GM18951 (cell line): ENCODE results near the gene COL21A1.

Experiments used
- POLR2A ChIP-seq: IDR thresholded peaks from 4 replicates; pipeline ENCODE4 v1.6.1; 2011; ENCODE audit warnings: mild to moderate bottlenecking; ENCODE audit not compliant: insufficient read length, insufficient read depth; ENCODE audit errors: extremely low read depth
- in situ Hi-C: fragments of 300-500 bp; cut with MboI; formaldehyde crosslinking; loops from one replicate; pipeline ENCODE4 v1.12.0; 2022; ENCODE audit warnings: low sequenced_read_pairs, mixed read lengths, inconsistent platforms; ENCODE audit not compliant: unreplicated experiment

COL21A1 gene

GRCh38 chr6:56058636-56059035 is 188.7 kb downstream of the COL21A1 start:
- TF ChIP-seq POLR2A = no peak
- in situ Hi-C loops = no loop called here

- TF ChIP-seq POLR2A = no peak
- in situ Hi-C loops = no loop called here
These were observed 192.2 kb downstream of the COL21A1 start for GRCh38 chr6:56055081-56055704.

- no peak for TF ChIP-seq POLR2A
- in situ Hi-C loops = no loop called here
These were observed 196.2 kb downstream of the COL21A1 start for GRCh38 chr6:56051202-56051598.

- no peak for TF ChIP-seq POLR2A
- in situ Hi-C loops = no loop called here
These were observed 196.7 kb downstream of the COL21A1 start for GRCh38 chr6:56050530-56051201.

- no peak for TF ChIP-seq POLR2A
- in situ Hi-C loops = no loop called here
These were observed 198.8 kb downstream of the COL21A1 start for GRCh38 chr6:56048601-56049000.

GRCh38 chr6:56047931-56048540 is 199.3 kb downstream of the COL21A1 start:
- in situ Hi-C loops = no loop called here
- no peak for TF ChIP-seq POLR2A

GRCh38 chr6:56046576-56046975 is 200.8 kb downstream of the COL21A1 start:
- in situ Hi-C loops = no loop called here
- TF ChIP-seq POLR2A = no peak

GRCh38 chr6:56043761-56044160 is 203.6 kb downstream of the COL21A1 start:
- no peak for TF ChIP-seq POLR2A
- in situ Hi-C loops = no loop called here

GRCh38 chr6:56043076-56043475 is 204.3 kb downstream of the COL21A1 start:
- in situ Hi-C loops = no loop called here
- no peak for TF ChIP-seq POLR2A

GRCh38 chr6:56041591-56041990 is 205.8 kb downstream of the COL21A1 start:
- no peak for TF ChIP-seq POLR2A
- in situ Hi-C loops = no loop called here

GRCh38 chr6:56040889-56041301 is 206.5 kb downstream of the COL21A1 start:
- TF ChIP-seq POLR2A = no peak
- in situ Hi-C loops = no loop called here

- in situ Hi-C loops = no loop called here
- no peak for TF ChIP-seq POLR2A
These were observed 207.2 kb downstream of the COL21A1 start for GRCh38 chr6:56040223-56040622.

GRCh38 chr6:56038764-56039163 is 208.6 kb downstream of the COL21A1 start:
- in situ Hi-C loops = no loop called here
- no peak for TF ChIP-seq POLR2A

GRCh38 chr6:56037601-56038000 is 209.8 kb downstream of the COL21A1 start:
- in situ Hi-C loops = no loop called here
- TF ChIP-seq POLR2A = no peak
